GM18508 (cell line): ENCODE measurements around the gene STK16.
"Not testable (repeated sequence)": the region's sequence is repeated elsewhere in the genome, so short reads cannot be mapped to it uniquely, and the experiment has no call there.

Source experiments
- ATAC-seq: cut with Tn5 transposase; IDR thresholded peaks from one replicate; pipeline ENCODE4 v1.9.1; 2021; ENCODE audit warnings: moderate number of reproducible peaks; ENCODE audit not compliant: insufficient read depth, unreplicated experiment

STK16 gene

DNA sequence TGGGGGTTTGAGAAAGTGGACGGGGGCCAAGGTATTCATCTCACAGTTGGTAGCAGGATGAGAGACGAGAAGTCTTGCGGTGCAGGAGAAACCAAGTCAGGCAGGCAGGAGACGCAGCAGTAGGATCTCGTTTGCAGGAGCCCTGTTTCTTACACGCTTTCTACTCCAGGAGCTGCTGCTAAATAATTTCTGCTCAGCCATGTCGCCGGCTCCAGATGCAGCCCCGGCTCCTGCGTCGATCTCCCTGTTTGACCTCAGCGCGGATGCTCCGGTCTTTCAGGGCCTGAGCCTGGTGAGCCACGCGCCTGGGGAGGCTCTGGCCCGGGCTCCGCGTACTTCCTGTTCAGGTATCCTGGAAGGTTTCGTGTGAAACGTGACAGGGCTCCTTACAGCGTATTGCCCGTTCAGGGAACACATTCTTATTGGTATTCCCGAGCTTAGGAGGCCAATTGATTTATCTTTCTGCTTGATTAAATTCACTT lies 15.2 kb upstream of the STK16 start:
- no peak for ATAC-seq

DNA sequence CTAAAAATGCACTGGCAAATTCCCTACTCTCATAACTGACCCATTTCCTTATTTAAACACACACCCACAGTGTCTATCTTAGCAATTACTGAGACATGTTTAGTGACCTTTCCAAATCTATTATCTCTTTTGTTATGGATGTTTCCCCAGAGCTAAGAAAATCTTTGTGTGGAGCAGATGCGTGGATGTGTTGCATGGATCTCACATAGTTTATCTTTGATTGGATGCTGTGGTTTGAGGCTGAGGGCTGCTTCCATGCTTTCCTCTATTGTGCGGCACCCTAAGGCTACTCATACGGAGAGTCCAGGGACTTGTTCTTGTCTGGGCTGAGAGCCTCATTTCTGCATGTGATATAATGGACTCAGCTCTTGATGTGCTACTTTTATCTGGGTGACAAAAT lies 10.9 kb upstream of the STK16 start:
- no peak for ATAC-seq

DNA sequence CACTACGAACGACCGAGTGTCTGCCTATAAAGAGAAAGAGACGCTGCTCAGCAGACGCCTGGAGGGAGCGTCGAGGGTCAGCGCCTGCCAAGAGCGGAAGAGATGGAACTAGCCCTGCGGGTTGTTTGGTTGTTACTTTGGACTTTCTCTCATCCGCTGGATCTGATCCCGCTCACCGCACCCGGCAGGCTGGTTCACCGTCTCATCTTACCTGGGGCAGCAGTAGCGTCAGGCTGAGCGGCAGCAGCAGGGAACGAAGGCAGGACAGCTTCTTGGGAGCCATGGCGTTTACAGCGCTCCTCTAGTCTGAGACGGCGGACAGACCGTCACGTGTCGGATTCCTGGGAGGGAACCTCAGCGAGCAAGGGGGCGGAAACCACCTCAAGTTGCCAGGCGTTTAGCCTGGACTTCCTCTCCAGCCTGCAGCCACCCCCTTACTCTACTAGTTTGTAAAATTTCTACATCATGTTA lies 2.0 kb upstream of the STK16 start:
- ATAC-seq = no peak

DNA sequence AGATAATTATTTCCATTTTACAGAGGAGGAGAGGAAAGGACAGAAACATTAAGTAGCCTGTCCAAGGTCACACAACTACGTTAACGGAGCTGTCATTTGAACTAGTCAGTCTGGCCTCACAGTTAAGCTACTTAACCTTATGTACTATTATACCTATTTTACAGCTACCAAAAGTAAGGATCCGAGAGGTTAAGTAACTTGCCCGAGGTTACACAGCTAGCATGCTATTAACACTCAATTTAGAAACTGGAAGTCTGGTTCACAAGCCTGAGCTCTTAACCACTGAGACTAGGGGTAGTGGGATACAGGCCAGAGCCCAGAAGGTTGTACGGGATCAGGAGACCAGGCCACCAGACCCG lies 511 bp upstream of the STK16 start:
- ATAC-seq = no peak

DNA sequence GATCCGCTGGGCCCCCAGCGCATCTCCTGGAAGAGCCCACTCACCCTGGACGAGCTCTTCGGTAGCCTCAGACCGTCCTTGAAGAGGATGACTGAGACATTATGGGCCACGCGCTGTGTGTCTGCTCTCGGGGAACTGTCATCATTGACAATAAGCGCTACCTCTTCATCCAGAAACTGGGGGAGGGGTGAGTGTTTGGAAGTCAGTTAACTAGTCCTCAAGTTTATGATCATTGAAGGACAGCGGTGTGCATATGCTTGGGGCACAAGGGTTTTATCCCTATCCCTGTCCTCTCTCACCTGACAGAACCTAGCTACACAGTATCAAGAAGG lies 586 bp downstream of the STK16 start:
- no peak for ATAC-seq

DNA sequence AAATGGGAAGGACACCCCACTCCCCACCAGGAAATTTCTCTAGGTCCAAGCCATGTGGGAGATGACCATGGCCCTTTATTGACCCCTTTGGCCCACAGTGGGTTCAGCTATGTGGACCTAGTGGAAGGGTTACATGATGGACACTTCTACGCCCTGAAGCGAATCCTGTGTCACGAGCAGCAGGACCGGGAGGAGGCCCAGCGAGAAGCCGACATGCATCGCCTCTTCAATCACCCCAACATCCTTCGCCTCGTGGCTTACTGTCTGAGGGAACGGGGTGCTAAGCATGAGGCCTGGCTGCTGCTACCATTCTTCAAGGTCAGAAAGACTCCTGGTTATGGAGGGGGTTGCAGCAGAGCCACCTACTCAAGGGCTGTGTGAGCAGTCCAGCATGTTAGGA lies 1.3 kb downstream of the STK16 start:
- no peak for ATAC-seq

DNA sequence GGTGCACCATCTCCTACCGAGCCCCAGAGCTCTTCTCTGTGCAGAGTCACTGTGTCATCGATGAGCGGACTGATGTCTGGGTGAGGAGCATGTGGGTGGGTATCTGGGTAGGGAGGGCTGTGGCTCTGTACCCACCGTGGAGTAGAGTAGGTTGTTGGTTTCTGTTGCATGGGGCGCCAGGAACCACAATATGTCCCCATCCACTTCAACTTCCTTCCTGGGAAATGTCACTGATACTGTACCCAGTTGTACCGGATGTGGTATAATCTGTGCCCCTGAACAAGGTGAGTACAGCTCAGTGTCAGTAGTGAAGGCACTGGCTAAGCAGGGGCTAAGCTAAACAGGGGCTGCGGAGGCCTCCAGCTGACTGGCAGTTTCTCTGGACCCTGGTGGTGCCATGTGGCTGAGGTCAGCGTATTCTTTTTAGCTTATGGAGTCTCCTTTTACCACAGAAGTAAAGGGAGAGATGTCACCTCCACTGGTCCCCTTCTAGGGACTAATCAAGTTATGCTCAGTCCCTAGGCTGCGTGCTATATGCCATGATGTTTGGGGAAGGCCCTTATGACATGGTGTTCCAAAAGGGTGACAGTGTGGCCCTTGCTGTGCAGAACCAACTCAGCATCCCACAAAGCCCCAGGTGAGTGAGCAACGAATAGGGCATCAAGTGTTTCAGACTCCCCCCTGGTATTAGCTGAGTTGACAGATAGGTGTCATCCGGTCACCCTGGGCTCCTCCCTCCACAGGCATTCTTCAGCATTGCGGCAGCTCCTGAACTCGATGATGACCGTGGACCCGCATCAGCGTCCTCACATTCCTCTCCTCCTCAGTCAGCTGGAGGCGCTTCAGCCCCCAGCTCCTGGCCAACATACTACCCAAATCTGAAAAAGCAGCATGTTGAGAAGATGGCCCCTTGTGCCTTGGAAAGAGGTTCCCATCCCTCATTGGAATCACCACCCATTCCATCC lies 2.7 kb downstream of the STK16 start:
- no peak for ATAC-seq

DNA sequence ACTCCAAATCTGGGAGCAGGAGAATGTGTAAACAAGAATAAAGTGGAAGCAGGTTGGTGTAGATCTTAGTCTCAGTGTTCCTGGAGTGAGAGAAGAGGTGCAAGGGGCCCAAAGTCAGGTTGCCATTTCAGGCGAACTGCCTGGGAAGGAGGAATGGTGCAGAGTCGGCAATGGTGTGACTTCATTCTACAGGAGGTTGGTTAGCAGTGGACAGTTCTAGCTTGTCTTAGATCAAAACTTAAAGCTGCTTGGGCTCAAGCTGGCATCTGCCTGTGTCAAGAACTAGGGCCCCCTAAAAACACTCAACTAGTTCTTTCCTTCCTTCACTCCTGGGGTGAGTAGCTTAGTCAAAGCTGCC lies 3.5 kb downstream of the STK16 start:
- ATAC-seq = no peak

DNA sequence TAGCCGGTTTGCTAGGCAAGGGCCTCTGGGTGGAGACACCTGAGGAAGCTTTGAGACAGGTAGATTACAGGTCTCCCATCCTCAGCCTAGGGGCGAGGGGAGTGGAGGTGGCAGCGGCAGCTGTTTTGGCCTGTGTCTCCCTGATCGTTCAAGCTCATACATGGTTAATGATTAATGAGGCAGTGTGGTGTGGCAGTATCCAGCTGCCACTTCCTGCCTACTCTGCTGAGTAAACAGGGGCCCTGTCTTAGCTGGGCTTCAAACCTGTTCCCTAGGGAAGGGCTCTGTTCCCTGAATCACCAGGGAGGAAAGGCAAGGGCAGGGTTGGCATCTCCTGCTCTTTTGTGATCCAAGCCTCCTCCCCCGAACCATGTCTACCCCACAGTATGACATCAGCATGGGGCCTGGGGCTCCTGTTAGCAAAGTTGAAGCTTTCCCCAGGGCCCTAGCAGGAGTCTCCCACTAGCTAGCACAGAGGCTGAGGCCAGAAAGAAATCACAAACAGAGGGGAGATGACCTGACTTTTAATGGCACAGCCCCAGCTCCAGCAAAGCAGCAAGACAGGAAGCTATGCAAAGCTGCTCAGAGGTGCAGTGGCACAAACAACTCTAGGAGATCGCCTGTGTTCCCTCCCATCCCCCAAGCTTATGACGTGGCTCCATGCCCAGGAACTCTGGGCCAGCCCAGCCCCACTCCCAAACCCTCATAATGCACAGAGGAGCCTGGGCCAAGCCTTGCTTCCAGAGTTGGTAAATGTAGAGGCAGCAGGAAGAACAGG lies 4.1 kb downstream of the STK16 start:
- peak; percentile 40 for ATAC-seq

DNA sequence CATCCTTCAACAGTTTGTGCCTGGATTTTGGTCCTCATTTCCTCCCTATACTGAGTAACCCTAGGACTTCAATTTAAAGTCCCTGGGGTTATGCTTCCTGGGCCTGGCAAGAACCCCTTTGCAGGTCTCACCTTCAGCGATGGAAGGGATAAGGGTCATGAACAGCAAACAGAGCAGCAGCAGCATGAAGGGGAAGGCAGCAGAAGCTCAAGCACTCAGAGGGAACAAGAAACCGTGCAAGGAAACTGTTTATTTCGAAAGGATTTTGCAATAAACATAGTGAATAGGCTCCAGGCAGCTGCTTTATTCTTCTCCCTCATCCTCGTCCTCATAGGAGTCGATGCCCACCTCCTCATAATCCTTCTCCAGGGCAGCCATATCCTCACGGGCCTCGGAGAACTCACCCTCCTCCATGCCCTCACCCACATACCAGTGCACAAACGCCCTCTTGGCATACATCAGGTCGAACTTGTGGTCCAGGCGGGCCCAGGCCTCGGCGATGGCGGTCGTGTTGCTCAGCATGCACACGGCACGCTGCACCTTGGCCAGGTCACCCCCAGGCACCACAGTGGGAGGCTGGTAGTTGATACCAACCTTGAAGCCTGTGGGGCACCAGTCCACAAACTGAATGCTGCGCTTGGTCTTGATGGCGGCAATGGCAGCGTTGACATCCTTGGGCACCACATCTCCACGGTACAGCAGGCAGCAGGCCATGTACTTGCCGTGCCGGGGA lies 4.9 kb downstream of the STK16 start:
- ATAC-seq = no peak

DNA sequence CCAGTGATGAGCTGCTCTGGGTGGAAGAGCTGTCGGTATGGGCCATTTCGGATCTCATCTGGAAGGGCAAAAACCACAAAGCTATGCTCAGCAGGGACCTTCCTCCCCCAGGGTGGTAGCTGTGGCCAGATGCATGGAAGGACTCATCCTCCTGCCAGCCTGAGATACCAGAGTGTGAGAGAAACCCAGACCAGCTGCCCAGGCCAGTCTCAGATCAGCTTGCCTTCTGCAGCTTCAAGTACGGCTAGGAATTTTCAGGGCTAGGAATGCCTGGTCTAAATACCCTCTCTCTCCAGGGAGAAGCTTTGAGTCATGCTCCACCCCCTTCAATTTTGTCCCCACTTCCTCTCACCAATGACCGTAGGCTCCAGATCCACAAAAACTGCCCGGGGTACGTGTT lies 6.4 kb downstream of the STK16 start:
- ATAC-seq = no peak

DNA sequence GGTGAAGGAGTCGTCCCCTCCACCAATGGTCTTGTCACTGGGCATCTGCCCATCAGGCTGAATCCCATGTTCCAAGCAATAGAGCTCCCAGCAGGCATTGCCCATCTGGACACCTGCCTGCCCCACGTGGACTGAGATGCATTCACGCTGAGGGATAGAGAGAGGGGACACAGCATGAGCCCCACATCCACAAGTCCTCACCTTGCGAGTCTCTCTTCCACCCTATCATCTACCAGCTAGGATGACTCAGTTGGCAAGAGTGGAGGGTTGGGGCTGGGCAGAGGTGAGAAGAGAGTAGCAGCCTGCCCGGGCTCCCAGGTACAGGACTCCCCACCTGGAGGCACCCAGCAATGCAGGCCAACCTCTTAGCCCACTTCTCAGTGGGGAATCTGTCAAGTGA lies 6.8 kb downstream of the STK16 start:
- ATAC-seq = no peak

DNA sequence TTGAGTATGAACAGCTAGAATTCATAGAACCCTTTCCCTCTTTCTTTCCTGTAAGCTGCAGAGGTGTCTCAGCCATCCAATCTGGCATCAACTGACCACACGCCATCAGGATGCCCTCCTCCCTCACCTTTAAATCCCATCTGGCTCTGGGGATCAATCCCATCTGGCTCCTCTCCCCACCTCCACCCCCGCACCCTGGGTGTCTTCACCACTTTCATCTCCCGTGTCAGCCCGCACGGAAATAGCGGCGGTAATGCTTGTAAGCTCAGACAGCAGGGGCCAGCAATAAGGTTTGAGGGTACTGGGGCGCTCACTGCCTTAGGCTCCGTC lies 7.3 kb downstream of the STK16 start:
- ATAC-seq = no peak

DNA sequence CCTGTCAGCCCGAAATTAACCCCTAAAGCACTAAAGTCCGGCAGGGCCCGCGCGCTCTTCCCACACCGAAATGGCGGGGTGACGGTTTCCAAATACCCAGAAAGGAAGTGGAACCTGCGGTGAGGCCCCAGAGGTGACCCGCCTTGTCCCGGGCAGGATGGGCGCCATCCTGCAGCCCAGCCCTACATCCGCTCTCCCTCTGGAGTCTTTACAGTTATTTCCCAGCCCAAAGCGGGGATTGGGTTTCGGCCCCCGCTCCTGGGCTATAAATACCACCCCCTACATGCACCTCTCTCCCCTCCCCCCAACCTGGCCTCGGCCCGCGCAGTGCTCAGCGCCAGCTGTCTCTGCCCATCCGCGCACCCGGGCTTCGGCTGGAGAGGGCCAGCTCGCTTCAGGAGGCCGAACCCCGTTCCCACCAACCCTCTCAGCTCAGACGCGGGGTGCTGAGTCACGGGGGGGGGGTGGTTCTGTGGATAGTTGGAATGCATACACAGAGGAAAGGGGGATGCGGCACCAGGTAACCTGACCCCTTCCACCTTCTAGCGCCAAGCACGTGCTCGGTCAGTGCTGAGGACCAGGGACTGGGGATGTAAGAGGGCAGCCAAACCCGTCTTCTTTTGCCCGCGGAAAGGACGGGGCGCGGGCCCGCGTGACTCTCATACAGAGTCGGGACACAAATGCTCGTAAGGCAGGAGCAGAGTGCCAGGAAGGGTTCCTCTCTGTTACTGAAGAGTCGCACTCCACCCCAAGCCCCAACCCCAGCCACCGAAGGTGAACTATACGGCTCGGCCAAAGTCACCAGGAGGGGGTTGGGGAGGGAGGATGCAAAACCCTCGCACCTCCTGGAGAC lies 7.8 kb downstream of the STK16 start, which contains the start of gene TUBA4B:
TUBA4B (plus strand) TSS at position 344 of the 853 bp plus-strand sequence; CDS start at position 509, 165 bp downstream.
- no peak for ATAC-seq

DNA sequence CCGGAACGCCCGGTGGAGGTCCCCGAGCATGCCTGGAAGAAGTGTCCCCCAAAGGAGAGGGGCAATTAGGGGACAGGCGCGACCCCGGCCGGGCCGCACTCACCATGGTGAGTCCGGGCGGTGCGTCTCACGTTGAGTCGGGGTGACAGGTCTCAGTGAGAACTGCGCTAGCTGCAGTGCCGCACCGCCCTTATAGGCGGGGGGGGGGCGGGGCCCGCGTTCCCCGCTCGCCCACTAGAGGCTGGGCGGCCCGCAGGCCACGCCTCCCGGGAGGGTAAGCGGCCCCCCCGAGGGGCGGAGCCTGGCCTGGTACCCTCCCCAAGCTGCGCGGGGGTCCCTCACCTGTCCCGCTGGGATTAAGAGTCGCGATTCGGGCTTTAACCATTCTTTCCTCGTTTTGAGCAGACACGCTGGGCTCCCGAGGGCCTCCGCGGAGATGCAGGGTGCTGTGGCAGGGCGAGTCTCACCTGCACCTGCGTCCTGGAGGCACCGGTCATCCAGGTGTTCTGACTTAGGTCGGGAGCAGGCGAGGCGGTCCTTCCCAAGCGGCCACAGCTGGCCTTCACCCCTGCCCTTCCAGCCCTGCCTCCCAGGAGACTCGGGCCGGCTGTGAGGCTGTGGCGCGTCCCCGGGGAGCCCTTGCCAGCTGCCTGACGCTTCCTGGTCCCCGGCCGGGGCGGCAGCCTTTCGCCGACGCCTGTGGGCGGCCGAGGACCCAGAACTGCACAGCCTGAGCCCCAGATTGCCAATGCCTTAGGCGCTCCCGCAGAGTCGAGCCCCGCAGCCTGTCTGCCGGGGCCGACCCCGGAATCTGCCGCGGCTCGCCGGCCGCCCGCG lies 8.7 kb downstream of the STK16 start, which contains the start of gene TUBA4A:
TUBA4A (minus strand) TSS at position 166 of the 837 bp plus-strand sequence; CDS start at position 106, 60 bp downstream.
- no peak for ATAC-seq

DNA sequence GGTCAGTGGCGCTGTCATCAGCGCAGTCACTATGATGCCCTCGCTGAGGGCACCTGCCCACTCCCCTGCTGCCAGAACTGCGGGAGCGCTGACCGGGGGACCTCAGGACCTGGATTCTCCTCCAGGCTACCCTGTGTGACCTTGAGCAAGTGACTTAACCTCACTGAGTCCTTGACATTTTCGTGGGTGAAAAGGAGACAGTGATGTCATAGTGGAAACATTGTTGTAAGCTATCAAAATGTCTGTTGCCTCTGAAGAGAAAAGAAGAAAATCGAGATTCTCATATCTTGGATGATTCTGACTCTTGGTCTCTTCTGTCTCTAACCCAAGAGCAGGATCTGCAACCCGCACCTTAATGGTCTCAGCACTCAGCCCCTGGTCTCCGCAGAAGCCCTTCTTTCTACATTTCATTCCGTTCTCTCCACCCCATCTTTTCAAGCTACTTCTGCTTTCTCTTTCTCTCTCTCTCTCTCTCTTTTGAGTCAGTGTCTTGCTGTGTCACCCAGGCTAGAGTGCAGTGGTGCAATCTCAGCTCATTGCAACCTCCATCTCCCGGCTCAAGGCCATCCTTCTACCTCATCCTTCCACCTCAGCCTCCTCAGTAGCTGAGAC lies 9.4 kb downstream of the STK16 start:
- no peak for ATAC-seq

DNA sequence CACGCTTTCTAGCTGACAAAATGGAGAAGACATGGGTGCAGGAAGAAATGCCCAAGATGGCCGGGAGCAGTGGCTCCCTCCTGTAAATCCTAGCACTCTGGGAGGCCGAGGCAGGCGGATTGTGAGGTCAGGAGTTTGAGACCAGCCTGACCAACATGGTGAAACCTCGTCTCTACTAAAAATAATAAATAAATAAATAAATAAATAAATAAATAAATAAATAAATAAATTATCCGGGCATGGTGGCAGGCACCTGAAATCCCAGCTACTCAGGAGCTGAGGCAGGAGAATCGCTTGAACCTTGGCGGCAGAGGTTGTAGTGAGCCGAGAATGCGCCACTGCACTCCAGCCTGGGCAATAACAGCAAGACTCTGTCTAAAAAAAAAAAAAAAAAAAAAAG lies 13.7 kb downstream of the STK16 start:
- not testable (repeated sequence) for ATAC-seq

DNA sequence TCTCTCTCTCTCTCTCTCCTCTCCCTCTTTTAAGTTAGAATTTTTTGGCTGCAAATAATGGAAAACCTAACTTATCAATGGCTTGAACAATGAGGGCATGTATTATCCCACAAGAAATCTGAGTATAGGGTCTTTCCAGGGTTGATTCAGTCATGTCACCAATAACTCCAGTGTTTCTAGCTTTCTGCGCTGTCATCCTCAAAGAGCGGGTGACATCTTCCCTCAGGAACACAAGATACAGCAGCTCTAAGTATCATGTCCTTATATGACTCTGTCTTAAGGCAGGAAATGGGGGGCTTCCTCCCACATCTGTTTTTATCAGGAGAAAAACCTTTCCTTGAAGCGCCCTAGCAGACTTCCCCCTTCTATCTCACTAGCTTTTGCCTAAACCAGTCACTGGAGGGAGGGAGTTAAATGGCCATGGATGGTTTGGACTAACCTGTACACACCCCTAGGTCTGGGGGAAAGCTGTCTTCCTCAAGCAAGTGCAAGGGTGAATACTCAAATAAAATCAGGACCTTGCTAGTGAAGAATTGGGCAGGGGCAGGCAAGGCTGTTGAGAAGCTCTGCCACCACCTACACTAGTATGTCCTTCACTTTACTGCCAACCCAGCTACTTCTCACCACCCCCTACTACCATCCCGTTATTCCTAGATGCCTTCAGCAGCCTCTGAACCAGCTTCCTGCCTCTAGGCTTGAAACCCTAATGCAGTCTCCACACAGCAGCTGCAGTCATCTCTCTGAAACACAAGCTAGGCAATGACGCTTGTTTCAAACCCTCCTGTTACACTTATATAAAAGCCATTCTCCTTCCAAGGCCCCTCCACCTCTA lies 16.0 kb downstream of the STK16 start:
- no peak for ATAC-seq
